Measurements from ENCODE around the gene KCNH5.

GRCh38 chr14:62658631-62659030 lies 386.6 kb downstream of the KCNH5 start:
- TF ChIP-seq CTCF (IDR thresholded peaks at IDR 0.05) = no peak
- no peak for TF ChIP-seq POLR2A (IDR thresholded peaks at IDR 0.05)
- TF ChIP-seq POLR2AphosphoS5 (IDR thresholded peaks at IDR 0.05) = no peak
- no peak for TF ChIP-seq EP300 (IDR thresholded peaks at IDR 0.05)

Measured in upper lobe of left lung (tissue), 4 donors.